Measurements from ENCODE around the gene CD248.
A peak's percentile ranks its signal among the peaks of the same experiment; 100 is the strongest.
"Not testable (repeated sequence)": the region's sequence is repeated elsewhere in the genome, so short reads cannot be mapped to it uniquely, and the experiment has no call there.

CD248 gene

GRCh38 chr11:66315921-66316811, 678 bp downstream of the CD248 start:
- Histone ChIP-seq H3K36me3 (ENCODE audit: control insufficient read depth, insufficient read depth, low read length) (no peaks in the 10 kb centered on the region), H3K27ac (ENCODE audit: low read depth, low read length, severe bottlenecking) (no peak overlapping the region), H3K4me3 (ENCODE audit: extremely low read depth, insufficient read depth, low read length, poor library complexity, severe bottlenecking) (peak overlapping the region; percentile 23), H3K4me1 (ENCODE audit: control insufficient read depth, insufficient read depth, low read length, poor library complexity, severe bottlenecking) (peaks cover 57% of the 10 kb centered on the region), H3K9me3 (ENCODE audit: control insufficient read depth, low read length) (peaks cover 3% of the 10 kb centered on the region)
- WGBS, 2 experiments (ENCODE audit: insufficient coverage in 2 of 2), result 93% methylated on average over 52 of the region's 52 CpGs

- H3K9me3 ChIP-seq (ENCODE audit: control insufficient read depth, low read length), result peaks cover 3% of the 10 kb centered on the region
- H3K27ac ChIP-seq (ENCODE audit: low read depth, low read length, severe bottlenecking), result peak overlapping the region; percentile 29
- 97% methylated on average over 14 of the region's 14 CpGs for WGBS, 2 experiments (ENCODE audit: insufficient coverage in 2 of 2)
- peak overlapping the region; percentile 39 for H3K4me3 ChIP-seq (ENCODE audit: extremely low read depth, insufficient read depth, low read length, poor library complexity, severe bottlenecking)
- H3K4me1 ChIP-seq (ENCODE audit: control insufficient read depth, insufficient read depth, low read length, poor library complexity, severe bottlenecking), result peaks cover 59% of the 10 kb centered on the region
- H3K36me3 ChIP-seq (ENCODE audit: control insufficient read depth, insufficient read depth, low read length), result no peaks in the 10 kb centered on the region
These were observed 1.4 kb downstream of the CD248 start for GRCh38 chr11:66315498-66315885.

- H3K9me3 ChIP-seq (ENCODE audit: control insufficient read depth, low read length), result peaks cover 3% of the 10 kb centered on the region
- H3K36me3 ChIP-seq (ENCODE audit: control insufficient read depth, insufficient read depth, low read length), result no peaks in the 10 kb centered on the region
- H3K4me1 ChIP-seq (ENCODE audit: control insufficient read depth, insufficient read depth, low read length, poor library complexity, severe bottlenecking), result peaks cover 59% of the 10 kb centered on the region
- H3K4me3 ChIP-seq (ENCODE audit: extremely low read depth, insufficient read depth, low read length, poor library complexity, severe bottlenecking), result peak overlapping the region; percentile 39
- peak overlapping the region; percentile 98 for H3K27ac ChIP-seq (ENCODE audit: low read depth, low read length, severe bottlenecking)
- WGBS, 2 experiments (ENCODE audit: insufficient coverage in 2 of 2), result 92 to 95% methylated on average over 16 to 17 of the region's 17 CpGs
These were observed 2.0 kb downstream of the CD248 start for GRCh38 chr11:66314561-66315497.

GRCh38 chr11:66314186-66314501, 2.7 kb downstream of the CD248 start:
- Histone ChIP-seq H3K27ac (ENCODE audit: low read depth, low read length, severe bottlenecking) (peak overlapping the region; percentile 98), H3K4me3 (ENCODE audit: extremely low read depth, insufficient read depth, low read length, poor library complexity, severe bottlenecking) (peak overlapping the region; percentile 39), H3K9me3 (ENCODE audit: control insufficient read depth, low read length) (no peaks in the 10 kb centered on the region), H3K36me3 (ENCODE audit: control insufficient read depth, insufficient read depth, low read length) (no peaks in the 10 kb centered on the region), H3K4me1 (ENCODE audit: control insufficient read depth, insufficient read depth, low read length, poor library complexity, severe bottlenecking) (peaks cover 64% of the 10 kb centered on the region)
- no CpG with 5 or more reads among the region's 1 CpG for WGBS, 2 experiments (ENCODE audit: insufficient coverage in 2 of 2)

- peak overlapping the region; percentile 39 for H3K4me3 ChIP-seq (ENCODE audit: extremely low read depth, insufficient read depth, low read length, poor library complexity, severe bottlenecking)
These were observed 3.3 kb downstream of the CD248 start for GRCh38 chr11:66313321-66314185.

GRCh38 chr11:66312549-66313320, 4.1 kb downstream of the CD248 start:
- 1% methylated on average over 30 to 49 of the region's 52 CpGs for WGBS, 2 experiments (ENCODE audit: insufficient coverage in 2 of 2)
- Histone ChIP-seq H3K4me1 (ENCODE audit: control insufficient read depth, insufficient read depth, low read length, poor library complexity, severe bottlenecking) (peaks cover 54% of the 10 kb centered on the region), H3K27ac (ENCODE audit: low read depth, low read length, severe bottlenecking) (peak overlapping the region; percentile 98), H3K4me3 (ENCODE audit: extremely low read depth, insufficient read depth, low read length, poor library complexity, severe bottlenecking) (peak overlapping the region; percentile 47), H3K36me3 (ENCODE audit: control insufficient read depth, insufficient read depth, low read length) (no peaks in the 10 kb centered on the region), H3K9me3 (ENCODE audit: control insufficient read depth, low read length) (no peaks in the 10 kb centered on the region)

More at GRCh38 chr11:66313321-66314185, 3.3 kb downstream of the CD248 start:
- WGBS, 2 experiments (ENCODE audit: insufficient coverage in 2 of 2), result 15 to 16% methylated on average over 21 to 26 of the region's 38 CpGs
- H3K36me3 ChIP-seq (ENCODE audit: control insufficient read depth, insufficient read depth, low read length), result no peaks in the 10 kb centered on the region
- H3K4me1 ChIP-seq (ENCODE audit: control insufficient read depth, insufficient read depth, low read length, poor library complexity, severe bottlenecking), result peaks cover 62% of the 10 kb centered on the region
- peak overlapping the region; percentile 98 for H3K27ac ChIP-seq (ENCODE audit: low read depth, low read length, severe bottlenecking)
- H3K9me3 ChIP-seq (ENCODE audit: control insufficient read depth, low read length), result no peaks in the 10 kb centered on the region

GRCh38 chr11:66311965-66312548, 4.8 kb downstream of the CD248 start:
- Histone ChIP-seq H3K4me1 (ENCODE audit: control insufficient read depth, insufficient read depth, low read length, poor library complexity, severe bottlenecking) (peaks cover 47% of the 10 kb centered on the region), H3K4me3 (ENCODE audit: extremely low read depth, insufficient read depth, low read length, poor library complexity, severe bottlenecking) (peak overlapping the region; percentile 47), H3K36me3 (ENCODE audit: control insufficient read depth, insufficient read depth, low read length) (no peaks in the 10 kb centered on the region), H3K9me3 (ENCODE audit: control insufficient read depth, low read length) (no peaks in the 10 kb centered on the region), H3K27ac (ENCODE audit: low read depth, low read length, severe bottlenecking) (peak overlapping the region; percentile 98)
- 1 to 2% methylated on average over 37 to 39 of the region's 44 CpGs for WGBS, 2 experiments (ENCODE audit: insufficient coverage in 2 of 2)

- Histone ChIP-seq H3K36me3 (ENCODE audit: control insufficient read depth, insufficient read depth, low read length) (no peaks in the 10 kb centered on the region), H3K9me3 (ENCODE audit: control insufficient read depth, low read length) (no peaks in the 10 kb centered on the region), H3K4me3 (ENCODE audit: extremely low read depth, insufficient read depth, low read length, poor library complexity, severe bottlenecking) (peak overlapping the region; percentile 47), H3K27ac (ENCODE audit: low read depth, low read length, severe bottlenecking) (peak overlapping the region; percentile 98), H3K4me1 (ENCODE audit: control insufficient read depth, insufficient read depth, low read length, poor library complexity, severe bottlenecking) (peaks cover 43% of the 10 kb centered on the region)
- WGBS, 2 experiments (ENCODE audit: insufficient coverage in 2 of 2), result 20 to 28% methylated on average over 17 to 20 of the region's 26 CpGs
These were observed 5.3 kb downstream of the CD248 start for GRCh38 chr11:66311470-66311964.

GRCh38 chr11:66310803-66311440, 5.9 kb downstream of the CD248 start:
- Histone ChIP-seq H3K4me1 (ENCODE audit: control insufficient read depth, insufficient read depth, low read length, poor library complexity, severe bottlenecking) (peaks cover 38% of the 10 kb centered on the region), H3K27ac (ENCODE audit: low read depth, low read length, severe bottlenecking) (peak overlapping the region; percentile 98)
- H3K4me3 ChIP-seq (ENCODE audit: extremely low read depth, insufficient read depth, low read length, poor library complexity, severe bottlenecking); H3K9me3 ChIP-seq (ENCODE audit: control insufficient read depth, low read length); H3K36me3 ChIP-seq (ENCODE audit: control insufficient read depth, insufficient read depth, low read length): not testable (repeated sequence)
- WGBS, 2 experiments (ENCODE audit: insufficient coverage in 2 of 2), result 91 to 93% methylated on average over 13 to 15 of the region's 18 CpGs
